K562 (cell line): ENCODE results near the gene PCDHGA8. TPM values are rescaled to one million over a fixed set of nuclear protein-coding genes. Genes with fewer than 3 reads are reported as not detected.
"Not testable (repeated sequence)": the region's sequence is repeated elsewhere in the genome, so short reads cannot be mapped to it uniquely, and the experiment has no call there.

ENCODE experiments used
- ATAC-seq: fragments of 200-7000 bp; cut with Tn5 transposase; 3 replicates; pipeline ENCODE4 v1.9.1; 2020; ENCODE audit warnings: moderate library complexity
- BruUV-seq: library from RNA; stranded (reverse); fragments of 400-500 nt; replicated peaks from 2 replicates; lab custom pipeline; 2021; lab: Mats Ljungman, UMichigan
- CTCF ChIA-PET: fragments of 300-600 bp; formaldehyde crosslinking; extraction: SDS; loops from one replicate; lab custom pipeline; 2021; ENCODE audit warnings: low intra/inter-chr PET ratio; lab: Yijun Ruan, JAX
- POLR2A ChIA-PET: fragments of 300-600, 350-650 bp; sonication (Branson Sonifier 250); formaldehyde crosslinking; extraction: SDS; loops from one replicate; lab custom pipeline; 2021; ENCODE audit warnings: antibody characterized with exemption, inconsistent platforms; lab: Yijun Ruan, JAX
- DNase-seq, 4 experiments: peaks; one replicate each; pipeline versions ENCODE4 v3.0.0 to v3.0.0-alpha.2; 2011 to 2018; ENCODE audit warnings: low spot score in 3 of 4, mixed read lengths in 3 of 4; ENCODE audit errors: extremely low read depth in 1 of 4
- FAIRE-seq: peaks from 2 replicates; lab custom pipeline; 2011; peaks lifted over from hg19 to GRCh38; lab: Jason Lieb, UNC
- H2AFZ ChIP-seq: 2 replicates; pipeline ENCODE4 v1.6.0; 2011; ENCODE audit warnings: low read depth, low read length, control low read depth, inconsistent platforms
- H3K27ac ChIP-seq: fragments of 200-600 bp; 3 replicates; pipeline ENCODE4 v1.8.0; 2011; ENCODE audit warnings: low read depth, mild to moderate bottlenecking, control low read depth, inconsistent platforms, low read length, moderate library complexity, mixed read lengths; ENCODE audit errors: extremely low read depth
- H3K27me3 ChIP-seq, 2 experiments: fragments of 300-600 bp in 1 of 2; 2 replicates in 1 of 2; 3 replicates in 1 of 2; pipeline versions ENCODE4 v1.6.0 to v1.8.0; 2011; ENCODE audit warnings: inconsistent platforms in 2 of 2, low read length in 2 of 2, mild to moderate bottlenecking in 1 of 2, mixed read lengths in 1 of 2, moderate library complexity in 1 of 2; ENCODE audit not compliant: control insufficient read depth in 2 of 2, insufficient read depth in 2 of 2
- H3K36me3 ChIP-seq: fragments of 300-600 bp; 3 replicates; pipeline ENCODE4 v1.8.0; 2011; ENCODE audit warnings: mild to moderate bottlenecking, low read length, inconsistent platforms; ENCODE audit not compliant: control insufficient read depth, insufficient read depth
- H3K4me1 ChIP-seq, 2 experiments: fragments of 200-600 bp in 1 of 2; replicated peaks in 1 of 2; 2 replicates in 1 of 2; 3 replicates in 1 of 2; pipeline versions ENCODE4 v1.5.1 to v1.8.0; 2011; ENCODE audit warnings: inconsistent platforms in 2 of 2, low read length in 2 of 2, mild to moderate bottlenecking in 1 of 2, mixed read lengths in 1 of 2, moderate library complexity in 1 of 2; ENCODE audit not compliant: control insufficient read depth in 2 of 2, insufficient read depth in 2 of 2
- H3K4me2 ChIP-seq: 2 replicates; pipeline ENCODE4 v1.6.1; 2011; ENCODE audit warnings: low read length, control low read depth, inconsistent platforms, mixed read lengths; ENCODE audit not compliant: insufficient read depth
- H3K4me3 ChIP-seq: fragments of 200-600 bp; sonication (generic), shearing (Covaris generic); 2 replicates; pipeline ENCODE4 v1.5.1; 2016; ENCODE audit warnings: control low read depth, inconsistent platforms
- H3K79me2 ChIP-seq: fragments of 200-600 bp; 3 replicates; pipeline ENCODE4 v1.8.0; 2011; ENCODE audit warnings: low read length, inconsistent platforms; ENCODE audit not compliant: control insufficient read depth, insufficient read depth
- H3K9ac ChIP-seq, 2 experiments: 2 replicates each; pipeline versions ENCODE4 v1.6.0 to v1.6.1; 2011; ENCODE audit warnings: low read depth in 2 of 2, low read length in 2 of 2, control low read depth in 1 of 2, inconsistent platforms in 1 of 2, mild to moderate bottlenecking in 1 of 2, mixed read lengths in 1 of 2; ENCODE audit not compliant: insufficient read depth in 1 of 2
- H3K9me1 ChIP-seq: one replicate; pipeline ENCODE4 v1.6.0; 2011; ENCODE audit warnings: inconsistent platforms, mild to moderate bottlenecking, low read length, moderate library complexity; ENCODE audit not compliant: control insufficient read depth, insufficient read depth
- H3K9me3 ChIP-seq: replicated peaks from 2 replicates; pipeline ENCODE4 v1.5.1; 2011; ENCODE audit warnings: low read depth, low read length, inconsistent platforms; ENCODE audit not compliant: control insufficient read depth, insufficient read depth
- H4K20me1 ChIP-seq: replicated peaks from 2 replicates; pipeline ENCODE4 v1.6.1; 2011; ENCODE audit warnings: low read length, inconsistent platforms, mixed read lengths; ENCODE audit not compliant: control insufficient read depth, insufficient read depth
- CBX2 ChIP-seq: fragments of 200-600 bp; sonication (generic); IDR thresholded peaks from one replicate; pipeline ENCODE4 v1.6.1; 2012; ENCODE audit warnings: mild to moderate bottlenecking, low read length, inconsistent platforms; ENCODE audit not compliant: insufficient read depth, poor library complexity, severe bottlenecking
- EP300 ChIP-seq: IDR thresholded peaks from 2 replicates; pipeline ENCODE4 v1.6.1; 2012; ENCODE audit warnings: low read length, improper control_type of control experiment
- ETV1 ChIP-seq: fragments of 450-650 bp; conservative IDR thresholded peaks from 2 replicates; pipeline ENCODE4 v1.6.1; 2016; ENCODE audit warnings: missing genetic modification characterization, control low read depth, low read depth, missing compliant biosample characterization
- FOXA3 ChIP-seq, 2 experiments: fragments of 450-650 bp in 1 of 2; sonication (generic) in 1 of 2; formaldehyde crosslinking; IDR thresholded peaks in 1 of 2; conservative IDR thresholded peaks in 1 of 2; 2 replicates each; pipeline versions ENCODE4 v1.4.0 to v1.8.0; 2020 to 2022; ENCODE audit warnings: mild to moderate bottlenecking in 2 of 2, missing genetic modification reagents in 1 of 2
- KAT2B ChIP-seq: IDR thresholded peaks from one replicate; pipeline ENCODE4 v1.6.1; 2012; ENCODE audit warnings: low read depth, mild to moderate bottlenecking, control low read depth, inconsistent platforms, low read length, moderate library complexity
- L3MBTL2 ChIP-seq: fragments of 450-650 bp; IDR thresholded peaks from 2 replicates; pipeline ENCODE4 v1.6.1; 2016; ENCODE audit warnings: mild to moderate bottlenecking, moderate library complexity
- MBD2 ChIP-seq: sonication (generic); IDR thresholded peaks from 2 replicates; pipeline ENCODE4 v1.6.1; 2016; ENCODE audit warnings: low read depth, borderline replicate concordance
- MED1 ChIP-seq: sonication (generic); formaldehyde crosslinking; IDR thresholded peaks from 2 replicates; pipeline ENCODE4 v1.8.1; 2023; ENCODE audit warnings: missing genetic modification reagents, borderline replicate concordance
- SRSF9 ChIP-seq: fragments of 200-400 bp; formaldehyde crosslinking; IDR thresholded peaks from 2 replicates; pipeline ENCODE4 v1.6.1; 2017; ENCODE audit warnings: low read depth, low read length, borderline replicate concordance
- TAF7 ChIP-seq: fragments of 450-650 bp; IDR thresholded peaks from 2 replicates; pipeline ENCODE4 v1.6.1; 2016; ENCODE audit warnings: missing genetic modification characterization, missing compliant biosample characterization
- ZNF584 ChIP-seq: fragments of 200-800 bp; sonication (Bioruptor generic); IDR thresholded peaks from 2 replicates; pipeline ENCODE4 v1.6.1; 2016; ENCODE audit warnings: low read depth, mild to moderate bottlenecking, missing genetic modification characterization, missing compliant biosample characterization
- WGBS: fragments of 100-300 bp; shearing (Covaris generic); methylation state at CpG from one replicate; pipeline ENCODE4 v1.1.6; 2016; ENCODE audit warnings: low coverage, mixed read lengths; ENCODE audit not compliant: insufficient coverage; ENCODE audit errors: missing lambda C conversion rate; 5-methylcytosine and 5-hydroxymethylcytosine counted together
- in situ Hi-C: fragments of 300-500 bp; cut with MboI; formaldehyde crosslinking; loops from 4 replicates; pipeline ENCODE4 v1.15.0; 2018; ENCODE audit warnings: inconsistent platforms, mixed read lengths
- intact Hi-C: fragments of 100-400 bp; cut with micrococcal nuclease; formaldehyde crosslinking; loops from 2 replicates; pipeline ENCODE4 v1.14.2; 2022
- polyA plus RNA-seq, 8 experiments: library from polyadenylated mRNA; depleted of rRNA in 4 of 8; stranded (reverse) in 5 of 8; unstranded in 3 of 8; fragments of >200 nt; fragmentation: Nextera tagmentation in 2 of 8; fragmentation: Illumina TruSeq in 1 of 8; extraction: Ambion mirVana in 2 of 8; extraction: Trizol in 1 of 8; gene quantifications; 2 replicates each; pipeline versions ENCODE4 v1.2.1 to v1.2.3, GENCODE V29; 2011 to 2014; ENCODE audit warnings: inconsistent platforms in 1 of 8, missing spikeins in 1 of 8
- total RNA-seq, 7 experiments: library from RNA; depleted of rRNA in 6 of 7; stranded (reverse); fragments of >200 nt in 6 of 7; fragmentation: Illumina TruSeq in 2 of 7; extraction: Trizol in 2 of 7; gene quantifications; 2 replicates each; pipeline versions ENCODE4 v1.2.1 to v1.2.3, GENCODE V29; 2011 to 2021; ENCODE audit warnings: low replicate concordance in 1 of 7

Gene PCDHGA8
- total and polyA plus RNA-seq, 9 of the 15 experiments (the other 6 are each of a cell fraction or from before 2014, with no cell fraction given) = 0.04 to 0.11 (median 0.07) TPM; not detected in 2

DNA sequence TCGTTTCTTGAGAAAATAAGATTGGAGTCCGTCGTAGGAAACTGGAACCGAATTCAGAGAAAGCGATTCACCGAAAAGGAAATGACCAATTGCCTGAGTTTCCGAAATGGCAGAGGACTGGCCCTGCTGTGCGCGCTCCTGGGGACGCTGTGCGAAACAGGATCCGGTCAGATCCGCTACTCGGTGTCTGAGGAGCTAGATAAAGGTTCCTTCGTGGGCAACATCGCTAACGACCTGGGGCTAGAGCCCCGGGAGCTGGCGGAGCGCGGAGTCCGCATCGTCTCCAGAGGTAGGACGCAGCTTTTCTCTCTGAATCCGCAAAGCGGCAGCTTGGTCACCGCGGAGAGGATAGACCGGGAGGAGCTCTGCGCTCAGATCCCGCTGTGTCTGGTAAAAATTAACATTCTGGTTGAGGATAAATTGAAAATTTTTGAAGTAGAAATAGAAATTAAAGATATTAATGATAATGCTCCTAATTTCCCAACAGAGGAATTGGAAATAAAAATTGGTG, 48.4 kb upstream of the PCDHGA8 start (continued):
- TF ChIP-seq EP300 (no peak), KAT2B (no peak), MBD2 (no peak), FOXA3 (CRISPR knock-in tag; conservative IDR thresholded peaks at IDR 0.05 in 1 of 2, IDR thresholded peaks at IDR 0.05 in 1 of 2) (no peak), ETV1 (tag) (0 out of 2 replicates have a peak, but pooled peaks have one; percentile 4), L3MBTL2 (no peak)

GRCh38 chr5:141345327-141345726, 47.1 kb upstream of the PCDHGA8 start:
- H2AFZ ChIP-seq = no peak overlapping the region
- DNase-seq = no peak
- intact Hi-C loops (no loop called here), in situ Hi-C loops (no loop called here)
- H3K4me1 ChIP-seq = peaks cover 0 to 4% of the 10 kb centered on the region in 2 experiments; a peak in 2 of 5 replicates
- no peak overlapping the region for H3K9ac ChIP-seq
- ATAC-seq = no peak
- no peak overlapping the region for H3K27ac ChIP-seq
- no peak overlapping the region for H3K4me3 ChIP-seq
- no TSS peak for BruUV-seq
- H3K27me3 ChIP-seq = peaks cover 1 to 8% of the 10 kb centered on the region in 2 experiments; a peak in 4 of 5 replicates
- 31% methylated on average over 11 of the region's 20 CpGs for WGBS
- no peaks in the 10 kb centered on the region for H4K20me1 ChIP-seq
- no peak for FAIRE-seq
- CTCF ChIA-PET = interaction anchor here (2.0 kb wide), 1 partner anchor 180 kb away, joined by 4 read pairs; no protein-coding TSS in a partner anchor
- TF ChIP-seq SRSF9 = no peak
- TF ChIP-seq ZNF584 = no peak
- TF ChIP-seq MED1 (CRISPR knock-in tag) = no peak
- TF ChIP-seq TAF7 = no peak
- no peak for TF ChIP-seq CBX2
- H3K79me2 ChIP-seq = no peaks in the 10 kb centered on the region
- no peaks in the 10 kb centered on the region for H3K9me3 ChIP-seq
- POLR2A ChIA-PET = no interaction called here
- no peaks in the 10 kb centered on the region for H3K36me3 ChIP-seq
- no peak overlapping the region for H3K4me2 ChIP-seq
- H3K9me1 ChIP-seq = no peaks in the 10 kb centered on the region

DNA sequence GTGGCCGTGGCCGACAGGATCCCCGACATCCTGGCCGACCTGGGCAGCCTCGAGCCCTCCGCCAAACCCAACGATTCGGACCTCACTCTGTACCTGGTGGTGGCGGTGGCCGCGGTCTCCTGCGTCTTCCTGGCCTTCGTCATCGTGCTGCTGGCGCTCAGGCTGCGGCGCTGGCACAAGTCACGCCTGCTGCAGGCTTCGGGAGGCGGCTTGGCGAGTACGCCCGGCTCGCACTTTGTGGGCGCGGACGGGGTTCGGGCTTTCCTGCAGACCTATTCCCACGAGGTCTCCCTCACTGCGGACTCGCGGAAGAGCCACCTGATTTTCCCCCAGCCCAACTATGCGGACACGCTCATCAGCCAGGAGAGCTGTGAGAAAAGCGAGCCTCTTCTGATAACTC, 46.4 kb upstream of the PCDHGA8 start:
- H3K9me3 ChIP-seq, H3K4me2 ChIP-seq, H3K9me1 ChIP-seq, CTCF ChIA-PET, BruUV-seq, H3K79me2 ChIP-seq, H3K4me1 ChIP-seq, ATAC-seq, H3K27ac ChIP-seq, H3K27me3 ChIP-seq, H2AFZ ChIP-seq, FAIRE-seq, H3K36me3 ChIP-seq, in situ Hi-C loops, H3K4me3 ChIP-seq, POLR2A ChIA-PET, H3K9ac ChIP-seq, intact Hi-C loops, H4K20me1 ChIP-seq, DNase-seq: not testable (repeated sequence)
- 19% methylated on average over 3 of the region's 35 CpGs for WGBS
